ENCODE data around the gene MYLK.

DNA sequence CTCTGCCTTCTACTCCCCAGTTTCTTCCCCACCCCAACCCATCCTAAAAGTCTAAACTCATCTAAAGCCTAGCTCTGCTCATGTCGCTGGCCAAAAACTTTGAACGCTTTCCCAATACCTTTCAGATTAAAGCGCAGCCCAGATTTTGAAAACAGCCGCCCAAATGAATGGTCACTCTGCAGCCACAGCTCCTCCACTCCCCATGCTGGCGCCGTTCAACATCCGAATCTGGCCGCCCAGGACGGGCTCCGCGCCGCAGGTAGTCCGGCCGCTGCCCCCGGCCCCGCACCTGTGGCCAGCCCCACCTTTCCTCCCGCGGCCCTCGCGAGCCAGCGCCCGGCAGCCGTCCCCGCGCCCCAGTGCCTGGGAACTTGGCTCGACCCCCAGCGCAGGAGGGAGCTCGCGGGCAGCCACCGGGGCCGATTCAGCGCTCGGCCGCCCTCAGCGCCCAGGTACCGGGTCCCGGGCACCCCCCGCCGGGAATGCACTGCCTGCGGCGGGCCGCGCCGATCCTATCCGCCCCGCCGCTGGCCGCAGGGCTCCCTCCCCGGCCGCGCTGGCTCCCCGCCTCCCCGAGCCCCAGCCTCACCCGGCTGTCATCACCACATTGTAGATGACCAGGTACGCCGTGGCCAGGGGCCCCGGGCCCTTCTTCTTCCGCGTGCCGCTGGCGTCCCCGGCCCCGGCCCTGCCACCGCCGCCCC lies 299.7 kb downstream of the MYLK start:
- no peak for TF ChIP-seq POLR2A (IDR thresholded peaks at IDR 0.05; ENCODE audit: low read depth, low read length)
- no peak for TF ChIP-seq KDM1A (IDR thresholded peaks at IDR 0.05; ENCODE audit: borderline replicate concordance)
- TF ChIP-seq ZSCAN29 (IDR thresholded peaks at IDR 0.05) = no peak
- TF ChIP-seq, protein P1, sequence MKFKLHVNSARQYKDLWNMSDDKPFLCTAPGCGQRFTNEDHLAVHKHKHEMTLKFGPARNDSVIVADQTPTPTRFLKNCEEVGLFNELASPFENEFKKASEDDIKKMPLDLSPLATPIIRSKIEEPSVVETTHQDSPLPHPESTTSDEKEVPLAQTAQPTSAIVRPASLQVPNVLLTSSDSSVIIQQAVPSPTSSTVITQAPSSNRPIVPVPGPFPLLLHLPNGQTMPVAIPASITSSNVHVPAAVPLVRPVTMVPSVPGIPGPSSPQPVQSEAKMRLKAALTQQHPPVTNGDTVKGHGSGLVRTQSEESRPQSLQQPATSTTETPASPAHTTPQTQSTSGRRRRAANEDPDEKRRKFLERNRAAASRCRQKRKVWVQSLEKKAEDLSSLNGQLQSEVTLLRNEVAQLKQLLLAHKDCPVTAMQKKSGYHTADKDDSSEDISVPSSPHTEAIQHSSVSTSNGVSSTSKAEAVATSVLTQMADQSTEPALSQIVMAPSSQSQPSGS (IDR thresholded peaks at IDR 0.05; ENCODE audit: low read length) = no peak
- no peak for TF ChIP-seq EZH2 (IDR thresholded peaks at IDR 0.05; ENCODE audit: borderline replicate concordance, control insufficient read depth, low read depth, low read length)
- TF ChIP-seq, protein P2, sequence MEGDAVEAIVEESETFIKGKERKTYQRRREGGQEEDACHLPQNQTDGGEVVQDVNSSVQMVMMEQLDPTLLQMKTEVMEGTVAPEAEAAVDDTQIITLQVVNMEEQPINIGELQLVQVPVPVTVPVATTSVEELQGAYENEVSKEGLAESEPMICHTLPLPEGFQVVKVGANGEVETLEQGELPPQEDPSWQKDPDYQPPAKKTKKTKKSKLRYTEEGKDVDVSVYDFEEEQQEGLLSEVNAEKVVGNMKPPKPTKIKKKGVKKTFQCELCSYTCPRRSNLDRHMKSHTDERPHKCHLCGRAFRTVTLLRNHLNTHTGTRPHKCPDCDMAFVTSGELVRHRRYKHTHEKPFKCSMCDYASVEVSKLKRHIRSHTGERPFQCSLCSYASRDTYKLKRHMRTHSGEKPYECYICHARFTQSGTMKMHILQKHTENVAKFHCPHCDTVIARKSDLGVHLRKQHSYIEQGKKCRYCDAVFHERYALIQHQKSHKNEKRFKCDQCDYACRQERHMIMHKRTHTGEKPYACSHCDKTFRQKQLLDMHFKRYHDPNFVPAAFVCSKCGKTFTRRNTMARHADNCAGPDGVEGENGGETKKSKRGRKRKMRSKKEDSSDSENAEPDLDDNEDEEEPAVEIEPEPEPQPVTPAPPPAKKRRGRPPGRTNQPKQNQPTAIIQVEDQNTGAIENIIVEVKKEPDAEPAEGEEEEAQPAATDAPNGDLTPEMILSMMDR (IDR thresholded peaks at IDR 0.05 in 2 of 3, conservative IDR thresholded peaks at IDR 0.05 in 1 of 3; ENCODE audit: control insufficient read depth in 2 of 3, extremely low read depth in 1 of 3, insufficient read depth in 1 of 3, low read depth in 3 of 3, low read length in 3 of 3) = peak in 1 of 3 experiments; percentile 20; a peak in 3 of 6 replicates
- no peak for TF ChIP-seq HCFC1 (IDR thresholded peaks at IDR 0.05; ENCODE audit: low read length)
- no peak for TF ChIP-seq NR2C2 (IDR thresholded peaks at IDR 0.05; ENCODE audit: borderline replicate concordance, control insufficient read depth, insufficient read length, low read depth)
- TF ChIP-seq, protein P3, sequence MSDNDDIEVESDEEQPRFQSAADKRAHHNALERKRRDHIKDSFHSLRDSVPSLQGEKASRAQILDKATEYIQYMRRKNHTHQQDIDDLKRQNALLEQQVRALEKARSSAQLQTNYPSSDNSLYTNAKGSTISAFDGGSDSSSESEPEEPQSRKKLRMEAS (IDR thresholded peaks at IDR 0.05; ENCODE audit: low read depth, low read length) = no peak
- TF ChIP-seq MYC (IDR thresholded peaks at IDR 0.05; ENCODE audit: insufficient read depth, insufficient read length, insufficient replicate concordance, low read length, severe bottlenecking) = no peak
- no peak for TF ChIP-seq ZNF274 (IDR thresholded peaks at IDR 0.05; ENCODE audit: insufficient read depth, insufficient read length)
- no peak for TF ChIP-seq CHD1 (IDR thresholded peaks at IDR 0.05; ENCODE audit: low read depth, low read length)
